HepG2 (cell line): ENCODE results near the gene RPH3AL. TPM values are rescaled to one million over a fixed set of nuclear protein-coding genes. Genes with fewer than 3 reads are reported as not detected.

Experiments used
- DNMT1 ChIP-seq: sonication (generic); formaldehyde crosslinking; IDR thresholded peaks from 2 replicates; pipeline ENCODE4 v1.5.1; 2020; ENCODE audit warnings: mild to moderate bottlenecking, missing genetic modification reagents
- HNF4A ChIP-seq: sonication (generic); formaldehyde crosslinking; IDR thresholded peaks from 2 replicates; pipeline ENCODE4 v1.4.0; 2020; ENCODE audit warnings: missing genetic modification reagents
- HNRNPLL ChIP-seq: fragments of 200-400 bp; formaldehyde crosslinking; IDR thresholded peaks from 2 replicates; pipeline ENCODE4 v1.6.1; 2017; ENCODE audit warnings: mild to moderate bottlenecking, low read depth, low read length; ENCODE audit not compliant: poor library complexity, severe bottlenecking
- MAFG ChIP-seq: sonication (generic); formaldehyde crosslinking; IDR thresholded peaks from 2 replicates; pipeline ENCODE4 v1.5.1; 2020; ENCODE audit warnings: mild to moderate bottlenecking, missing genetic modification reagents
- NFIB ChIP-seq: sonication (generic); formaldehyde crosslinking; IDR thresholded peaks from 2 replicates; pipeline ENCODE4 v1.9.0; 2021; ENCODE audit warnings: missing genetic modification reagents, mild to moderate bottlenecking, borderline replicate concordance
- SAP130 ChIP-seq: IDR thresholded peaks from 2 replicates; pipeline ENCODE4 v1.6.1; 2016; ENCODE audit warnings: low read depth
- SP4 ChIP-seq: sonication (generic); formaldehyde crosslinking; IDR thresholded peaks from 2 replicates; pipeline ENCODE4 v1.8.1; 2023; ENCODE audit warnings: mild to moderate bottlenecking, missing genetic modification reagents
- SRSF1 ChIP-seq: fragments of 200-400 bp; formaldehyde crosslinking; optimal IDR thresholded peaks from 2 replicates; pipeline ENCODE3; 2017; ENCODE audit warnings: mild to moderate bottlenecking, low read depth, low read length, moderate library complexity
- TFDP1 ChIP-seq: IDR thresholded peaks from 2 replicates; pipeline ENCODE4 v1.6.1; 2016; ENCODE audit warnings: missing compliant biosample characterization, missing genetic modification reagents, borderline replicate concordance
- THRA ChIP-seq: sonication (generic); formaldehyde crosslinking; IDR thresholded peaks from 2 replicates; pipeline ENCODE4 v1.4.0; 2020; ENCODE audit warnings: missing genetic modification reagents, borderline replicate concordance
- TOE1 ChIP-seq: sonication (generic); formaldehyde crosslinking; IDR thresholded peaks from 2 replicates; pipeline ENCODE4 v1.4.0; 2020; ENCODE audit warnings: mild to moderate bottlenecking, missing genetic modification reagents
- ZBTB20 ChIP-seq: sonication (generic); formaldehyde crosslinking; IDR thresholded peaks from 2 replicates; pipeline ENCODE4 v1.8.1; 2023; ENCODE audit warnings: missing genetic modification reagents, low read depth, mild to moderate bottlenecking, borderline replicate concordance
- ZBTB25 ChIP-seq: IDR thresholded peaks from 2 replicates; pipeline ENCODE4 v1.6.1; 2018; ENCODE audit warnings: missing genetic modification reagents
- ZBTB43 ChIP-seq: sonication (generic); formaldehyde crosslinking; conservative IDR thresholded peaks from 2 replicates; pipeline ENCODE4 v1.4.0; 2020; ENCODE audit warnings: missing genetic modification reagents
- ZKSCAN8 ChIP-seq: IDR thresholded peaks from 2 replicates; pipeline ENCODE4 v1.6.1; 2016; ENCODE audit warnings: borderline replicate concordance, missing genetic modification reagents, missing compliant biosample characterization
- ZNF24 ChIP-seq: fragments of 450-650 bp; IDR thresholded peaks from 2 replicates; pipeline ENCODE4 v1.6.1; 2017; ENCODE audit warnings: antibody characterized with exemption, mild to moderate bottlenecking
- polyA plus RNA-seq, 8 experiments: library from polyadenylated mRNA; depleted of rRNA in 3 of 8; stranded (reverse) in 7 of 8; unstranded in 1 of 8; fragments of >200 nt; fragmentation: Illumina TruSeq in 4 of 8; extraction: Trizol in 4 of 8; gene quantifications; 2 replicates each; pipeline versions ENCODE4 v1.2.1 to v1.2.3, GENCODE V29; 2011 to 2016; ENCODE audit warnings: low read depth in 4 of 8, missing spikeins in 1 of 8, mixed read lengths in 1 of 8; ENCODE audit not compliant: insufficient read depth in 1 of 8
- total RNA-seq, 5 experiments: library from RNA; depleted of rRNA; stranded (reverse); fragments of >200 nt; fragmentation: Illumina TruSeq; extraction: Trizol; gene quantifications; 2 replicates each; pipeline ENCODE4 v1.2.3, GENCODE V29; 2016; ENCODE audit warnings: low read depth in 1 of 5
- TF ChIP-seq, protein P1 (sequence below): IDR thresholded peaks from 2 replicates; pipeline ENCODE4 v1.6.1; 2016; ENCODE audit warnings: low read depth, missing genetic modification reagents, missing compliant biosample characterization

Gene RPH3AL
- total and polyA plus RNA-seq, 2 of the 13 experiments (the other 11 are each of a cell fraction or from before 2014, with no cell fraction given): 7.8 to 16.4 TPM

GRCh38 chr17:282000-282911 lies 70.4 kb downstream of the RPH3AL start (continued):
- TF ChIP-seq, protein P1, sequence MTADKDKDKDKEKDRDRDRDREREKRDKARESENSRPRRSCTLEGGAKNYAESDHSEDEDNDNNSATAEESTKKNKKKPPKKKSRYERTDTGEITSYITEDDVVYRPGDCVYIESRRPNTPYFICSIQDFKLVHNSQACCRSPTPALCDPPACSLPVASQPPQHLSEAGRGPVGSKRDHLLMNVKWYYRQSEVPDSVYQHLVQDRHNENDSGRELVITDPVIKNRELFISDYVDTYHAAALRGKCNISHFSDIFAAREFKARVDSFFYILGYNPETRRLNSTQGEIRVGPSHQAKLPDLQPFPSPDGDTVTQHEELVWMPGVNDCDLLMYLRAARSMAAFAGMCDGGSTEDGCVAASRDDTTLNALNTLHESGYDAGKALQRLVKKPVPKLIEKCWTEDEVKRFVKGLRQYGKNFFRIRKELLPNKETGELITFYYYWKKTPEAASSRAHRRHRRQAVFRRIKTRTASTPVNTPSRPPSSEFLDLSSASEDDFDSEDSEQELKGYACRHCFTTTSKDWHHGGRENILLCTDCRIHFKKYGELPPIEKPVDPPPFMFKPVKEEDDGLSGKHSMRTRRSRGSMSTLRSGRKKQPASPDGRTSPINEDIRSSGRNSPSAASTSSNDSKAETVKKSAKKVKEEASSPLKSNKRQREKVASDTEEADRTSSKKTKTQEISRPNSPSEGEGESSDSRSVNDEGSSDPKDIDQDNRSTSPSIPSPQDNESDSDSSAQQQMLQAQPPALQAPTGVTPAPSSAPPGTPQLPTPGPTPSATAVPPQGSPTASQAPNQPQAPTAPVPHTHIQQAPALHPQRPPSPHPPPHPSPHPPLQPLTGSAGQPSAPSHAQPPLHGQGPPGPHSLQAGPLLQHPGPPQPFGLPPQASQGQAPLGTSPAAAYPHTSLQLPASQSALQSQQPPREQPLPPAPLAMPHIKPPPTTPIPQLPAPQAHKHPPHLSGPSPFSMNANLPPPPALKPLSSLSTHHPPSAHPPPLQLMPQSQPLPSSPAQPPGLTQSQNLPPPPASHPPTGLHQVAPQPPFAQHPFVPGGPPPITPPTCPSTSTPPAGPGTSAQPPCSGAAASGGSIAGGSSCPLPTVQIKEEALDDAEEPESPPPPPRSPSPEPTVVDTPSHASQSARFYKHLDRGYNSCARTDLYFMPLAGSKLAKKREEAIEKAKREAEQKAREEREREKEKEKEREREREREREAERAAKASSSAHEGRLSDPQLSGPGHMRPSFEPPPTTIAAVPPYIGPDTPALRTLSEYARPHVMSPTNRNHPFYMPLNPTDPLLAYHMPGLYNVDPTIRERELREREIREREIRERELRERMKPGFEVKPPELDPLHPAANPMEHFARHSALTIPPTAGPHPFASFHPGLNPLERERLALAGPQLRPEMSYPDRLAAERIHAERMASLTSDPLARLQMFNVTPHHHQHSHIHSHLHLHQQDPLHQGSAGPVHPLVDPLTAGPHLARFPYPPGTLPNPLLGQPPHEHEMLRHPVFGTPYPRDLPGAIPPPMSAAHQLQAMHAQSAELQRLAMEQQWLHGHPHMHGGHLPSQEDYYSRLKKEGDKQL: no peak
- TF ChIP-seq ZNF24 (no peak), NFIB (CRISPR knock-in tag) (no peak), ZBTB20 (peak; percentile 51; the same call in 1 of the 2 replicates), ZBTB43 (CRISPR knock-in tag) (0 out of 2 replicates have a peak, but pooled peaks have one; percentile 12), THRA (CRISPR knock-in tag) (no peak; the same call in 1 of the 2 replicates), ZKSCAN8 (CRISPR knock-in tag) (no peak), HNRNPLL (no peak), TFDP1 (CRISPR knock-in tag) (no peak), MAFG (CRISPR knock-in tag) (no peak), DNMT1 (CRISPR knock-in tag) (no peak), ZBTB25 (CRISPR knock-in tag) (no peak), TOE1 (no peak), SP4 (CRISPR knock-in tag) (no peak), HNF4A (peak; percentile 90), SRSF1 (no peak), SAP130 (CRISPR knock-in tag) (peak; percentile 45; the same call in 1 of the 2 replicates)
